Measurements from ENCODE around the gene EPB41L3. TPM values are rescaled to one million over a fixed set of nuclear protein-coding genes. Genes with fewer than 3 reads are reported as not detected.

Gene EPB41L3
- total and polyA plus RNA-seq, 2 experiments from 2014 or later: 8.0 to 11.7 TPM

DNA sequence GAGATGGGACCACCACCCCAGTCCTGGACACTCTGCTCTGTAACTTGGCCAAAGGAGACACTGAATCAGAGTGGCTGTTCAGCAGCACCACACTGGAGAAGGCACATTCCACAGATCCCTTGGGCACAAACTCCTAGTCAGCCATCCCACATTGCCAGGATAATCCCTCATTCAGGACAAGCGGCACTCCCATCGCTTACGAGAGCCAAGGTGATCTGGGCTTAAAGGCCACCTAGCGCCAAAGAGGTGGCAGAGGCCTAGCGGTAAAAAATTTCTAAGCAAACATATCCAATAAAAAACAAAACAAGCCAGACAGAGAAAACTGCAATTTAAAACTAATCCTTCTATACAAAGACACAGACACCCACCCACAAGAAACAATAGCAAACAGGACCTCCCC is 62.2 kb downstream of the EPB41L3 start (continued):
- TF ChIP-seq, protein P1, sequence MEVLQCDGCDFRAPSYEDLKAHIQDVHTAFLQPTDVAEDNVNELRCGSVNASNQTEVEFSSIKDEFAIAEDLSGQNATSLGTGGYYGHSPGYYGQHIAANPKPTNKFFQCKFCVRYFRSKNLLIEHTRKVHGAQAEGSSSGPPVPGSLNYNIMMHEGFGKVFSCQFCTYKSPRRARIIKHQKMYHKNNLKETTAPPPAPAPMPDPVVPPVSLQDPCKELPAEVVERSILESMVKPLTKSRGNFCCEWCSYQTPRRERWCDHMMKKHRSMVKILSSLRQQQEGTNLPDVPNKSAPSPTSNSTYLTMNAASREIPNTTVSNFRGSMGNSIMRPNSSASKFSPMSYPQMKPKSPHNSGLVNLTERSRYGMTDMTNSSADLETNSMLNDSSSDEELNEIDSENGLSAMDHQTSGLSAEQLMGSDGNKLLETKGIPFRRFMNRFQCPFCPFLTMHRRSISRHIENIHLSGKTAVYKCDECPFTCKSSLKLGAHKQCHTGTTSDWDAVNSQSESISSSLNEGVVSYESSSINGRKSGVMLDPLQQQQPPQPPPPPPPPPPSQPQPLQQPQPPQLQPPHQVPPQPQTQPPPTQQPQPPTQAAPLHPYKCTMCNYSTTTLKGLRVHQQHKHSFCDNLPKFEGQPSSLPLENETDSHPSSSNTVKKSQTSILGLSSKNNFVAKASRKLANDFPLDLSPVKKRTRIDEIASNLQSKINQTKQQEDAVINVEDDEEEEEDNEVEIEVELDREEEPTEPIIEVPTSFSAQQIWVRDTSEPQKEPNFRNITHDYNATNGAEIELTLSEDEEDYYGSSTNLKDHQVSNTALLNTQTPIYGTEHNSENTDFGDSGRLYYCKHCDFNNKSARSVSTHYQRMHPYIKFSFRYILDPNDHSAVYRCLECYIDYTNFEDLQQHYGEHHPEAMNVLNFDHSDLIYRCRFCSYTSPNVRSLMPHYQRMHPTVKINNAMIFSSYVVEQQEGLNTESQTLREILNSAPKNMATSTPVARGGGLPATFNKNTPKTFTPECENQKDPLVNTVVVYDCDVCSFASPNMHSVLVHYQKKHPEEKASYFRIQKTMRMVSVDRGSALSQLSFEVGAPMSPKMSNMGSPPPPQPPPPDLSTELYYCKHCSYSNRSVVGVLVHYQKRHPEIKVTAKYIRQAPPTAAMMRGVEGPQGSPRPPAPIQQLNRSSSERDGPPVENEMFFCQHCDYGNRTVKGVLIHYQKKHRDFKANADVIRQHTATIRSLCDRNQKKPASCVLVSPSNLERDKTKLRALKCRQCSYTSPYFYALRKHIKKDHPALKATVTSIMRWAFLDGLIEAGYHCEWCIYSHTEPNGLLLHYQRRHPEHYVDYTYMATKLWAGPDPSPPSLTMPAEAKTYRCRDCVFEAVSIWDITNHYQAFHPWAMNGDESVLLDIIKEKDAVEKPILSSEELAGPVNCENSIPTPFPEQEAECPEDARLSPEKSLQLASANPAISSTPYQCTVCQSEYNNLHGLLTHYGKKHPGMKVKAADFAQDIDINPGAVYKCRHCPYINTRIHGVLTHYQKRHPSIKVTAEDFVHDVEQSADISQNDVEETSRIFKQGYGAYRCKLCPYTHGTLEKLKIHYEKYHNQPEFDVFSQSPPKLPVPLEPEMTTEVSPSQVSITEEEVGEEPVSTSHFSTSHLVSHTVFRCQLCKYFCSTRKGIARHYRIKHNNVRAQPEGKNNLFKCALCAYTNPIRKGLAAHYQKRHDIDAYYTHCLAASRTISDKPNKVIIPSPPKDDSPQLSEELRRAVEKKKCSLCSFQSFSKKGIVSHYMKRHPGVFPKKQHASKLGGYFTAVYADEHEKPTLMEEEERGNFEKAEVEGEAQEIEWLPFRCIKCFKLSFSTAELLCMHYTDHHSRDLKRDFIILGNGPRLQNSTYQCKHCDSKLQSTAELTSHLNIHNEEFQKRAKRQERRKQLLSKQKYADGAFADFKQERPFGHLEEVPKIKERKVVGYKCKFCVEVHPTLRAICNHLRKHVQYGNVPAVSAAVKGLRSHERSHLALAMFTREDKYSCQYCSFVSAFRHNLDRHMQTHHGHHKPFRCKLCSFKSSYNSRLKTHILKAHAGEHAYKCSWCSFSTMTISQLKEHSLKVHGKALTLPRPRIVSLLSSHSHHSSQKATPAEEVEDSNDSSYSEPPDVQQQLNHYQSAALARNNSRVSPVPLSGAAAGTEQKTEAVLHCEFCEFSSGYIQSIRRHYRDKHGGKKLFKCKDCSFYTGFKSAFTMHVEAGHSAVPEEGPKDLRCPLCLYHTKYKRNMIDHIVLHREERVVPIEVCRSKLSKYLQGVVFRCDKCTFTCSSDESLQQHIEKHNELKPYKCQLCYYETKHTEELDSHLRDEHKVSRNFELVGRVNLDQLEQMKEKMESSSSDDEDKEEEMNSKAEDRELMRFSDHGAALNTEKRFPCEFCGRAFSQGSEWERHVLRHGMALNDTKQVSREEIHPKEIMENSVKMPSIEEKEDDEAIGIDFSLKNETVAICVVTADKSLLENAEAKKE (CRISPR knock-in tag; IDR thresholded peaks at IDR 0.05): no peak
- TF ChIP-seq POLR2AphosphoS5 (IDR thresholded peaks at IDR 0.05; ENCODE audit: low read depth): no peak
- no peak for TF ChIP-seq ZNF114 (CRISPR knock-in tag; IDR thresholded peaks at IDR 0.05)
- TF ChIP-seq CREB1 (CRISPR knock-in tag; IDR thresholded peaks at IDR 0.05; ENCODE audit: low read depth): no peak
- no peak for TF ChIP-seq EZH2 (IDR thresholded peaks at IDR 0.05; ENCODE audit: low read depth, unreplicated experiment)
- TF ChIP-seq, protein P2, sequence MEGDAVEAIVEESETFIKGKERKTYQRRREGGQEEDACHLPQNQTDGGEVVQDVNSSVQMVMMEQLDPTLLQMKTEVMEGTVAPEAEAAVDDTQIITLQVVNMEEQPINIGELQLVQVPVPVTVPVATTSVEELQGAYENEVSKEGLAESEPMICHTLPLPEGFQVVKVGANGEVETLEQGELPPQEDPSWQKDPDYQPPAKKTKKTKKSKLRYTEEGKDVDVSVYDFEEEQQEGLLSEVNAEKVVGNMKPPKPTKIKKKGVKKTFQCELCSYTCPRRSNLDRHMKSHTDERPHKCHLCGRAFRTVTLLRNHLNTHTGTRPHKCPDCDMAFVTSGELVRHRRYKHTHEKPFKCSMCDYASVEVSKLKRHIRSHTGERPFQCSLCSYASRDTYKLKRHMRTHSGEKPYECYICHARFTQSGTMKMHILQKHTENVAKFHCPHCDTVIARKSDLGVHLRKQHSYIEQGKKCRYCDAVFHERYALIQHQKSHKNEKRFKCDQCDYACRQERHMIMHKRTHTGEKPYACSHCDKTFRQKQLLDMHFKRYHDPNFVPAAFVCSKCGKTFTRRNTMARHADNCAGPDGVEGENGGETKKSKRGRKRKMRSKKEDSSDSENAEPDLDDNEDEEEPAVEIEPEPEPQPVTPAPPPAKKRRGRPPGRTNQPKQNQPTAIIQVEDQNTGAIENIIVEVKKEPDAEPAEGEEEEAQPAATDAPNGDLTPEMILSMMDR (conservative IDR thresholded peaks at IDR 0.05; ENCODE audit: low read depth in 2 of 2): no peak
- TF ChIP-seq, protein P3, sequence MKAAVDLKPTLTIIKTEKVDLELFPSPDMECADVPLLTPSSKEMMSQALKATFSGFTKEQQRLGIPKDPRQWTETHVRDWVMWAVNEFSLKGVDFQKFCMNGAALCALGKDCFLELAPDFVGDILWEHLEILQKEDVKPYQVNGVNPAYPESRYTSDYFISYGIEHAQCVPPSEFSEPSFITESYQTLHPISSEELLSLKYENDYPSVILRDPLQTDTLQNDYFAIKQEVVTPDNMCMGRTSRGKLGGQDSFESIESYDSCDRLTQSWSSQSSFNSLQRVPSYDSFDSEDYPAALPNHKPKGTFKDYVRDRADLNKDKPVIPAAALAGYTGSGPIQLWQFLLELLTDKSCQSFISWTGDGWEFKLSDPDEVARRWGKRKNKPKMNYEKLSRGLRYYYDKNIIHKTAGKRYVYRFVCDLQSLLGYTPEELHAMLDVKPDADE (IDR thresholded peaks at IDR 0.05): no peak
